ENCODE results near the gene ST3GAL4.

The ST3GAL4 gene

DNA sequence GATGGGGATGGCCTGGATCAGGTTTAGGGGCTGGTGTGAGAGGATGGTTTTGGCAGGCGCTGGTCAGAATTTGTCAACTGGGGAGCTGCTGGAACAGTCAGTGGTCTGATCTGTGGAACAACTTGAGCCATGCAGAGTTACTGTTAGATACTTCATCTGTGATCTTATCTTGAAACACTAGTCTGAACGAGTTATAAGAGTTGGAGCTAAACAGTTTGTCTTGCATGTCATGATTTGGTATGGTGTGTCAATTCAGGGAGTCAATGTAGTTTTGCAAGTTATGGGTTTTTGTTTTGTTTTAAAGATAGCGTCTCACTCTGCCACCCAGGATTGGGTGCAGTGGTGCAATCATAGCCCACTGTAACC, 54.1 kb downstream of the ST3GAL4 start:
- DNase-seq = no peak

DNA sequence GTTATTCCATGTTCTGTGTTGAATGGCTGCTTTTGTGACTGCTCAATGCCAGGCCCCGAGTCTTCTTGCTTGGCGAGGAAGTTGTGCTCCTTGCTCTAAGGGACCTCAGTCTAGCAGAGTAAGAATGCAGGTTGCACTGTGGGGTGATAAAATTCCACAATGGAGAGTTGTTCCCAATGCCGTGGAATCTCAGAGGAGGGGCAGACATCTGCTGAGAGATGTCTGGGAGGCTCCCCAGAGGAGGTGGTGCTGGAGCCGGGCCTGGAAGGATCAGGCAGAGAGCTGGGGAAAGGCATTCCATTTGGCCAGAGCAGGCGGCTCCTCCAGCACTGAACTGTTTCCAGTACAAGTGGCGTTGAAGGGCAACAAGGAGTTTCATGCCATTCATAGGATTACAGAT, 55.2 kb downstream of the ST3GAL4 start:
- DNase-seq = peak; percentile 23

DNA sequence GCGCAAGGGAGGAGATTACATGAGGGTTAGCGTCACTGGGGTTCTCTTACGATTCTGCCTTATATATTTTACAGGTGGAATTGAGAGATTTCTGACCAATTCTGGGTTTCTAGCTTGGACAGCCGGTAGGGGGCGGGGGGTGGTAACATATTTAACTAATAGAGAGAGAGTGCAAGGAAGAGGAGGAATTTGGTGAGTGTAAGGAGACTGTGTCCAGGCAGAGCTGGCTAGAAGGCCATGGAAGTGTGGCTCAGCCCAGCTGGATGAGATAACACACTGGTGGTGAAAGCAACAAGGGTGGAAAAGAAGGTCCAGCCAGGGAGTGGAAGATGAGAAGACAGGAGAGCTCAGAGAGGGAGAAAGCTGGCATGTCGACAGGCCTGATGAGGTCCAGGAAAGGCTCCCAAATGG, 56.5 kb downstream of the ST3GAL4 start:
- no peak for DNase-seq

- DNase-seq = no peak
These were observed 57.9 kb downstream of the ST3GAL4 start for GRCh38 chr11:126413426-126413825.

DNA sequence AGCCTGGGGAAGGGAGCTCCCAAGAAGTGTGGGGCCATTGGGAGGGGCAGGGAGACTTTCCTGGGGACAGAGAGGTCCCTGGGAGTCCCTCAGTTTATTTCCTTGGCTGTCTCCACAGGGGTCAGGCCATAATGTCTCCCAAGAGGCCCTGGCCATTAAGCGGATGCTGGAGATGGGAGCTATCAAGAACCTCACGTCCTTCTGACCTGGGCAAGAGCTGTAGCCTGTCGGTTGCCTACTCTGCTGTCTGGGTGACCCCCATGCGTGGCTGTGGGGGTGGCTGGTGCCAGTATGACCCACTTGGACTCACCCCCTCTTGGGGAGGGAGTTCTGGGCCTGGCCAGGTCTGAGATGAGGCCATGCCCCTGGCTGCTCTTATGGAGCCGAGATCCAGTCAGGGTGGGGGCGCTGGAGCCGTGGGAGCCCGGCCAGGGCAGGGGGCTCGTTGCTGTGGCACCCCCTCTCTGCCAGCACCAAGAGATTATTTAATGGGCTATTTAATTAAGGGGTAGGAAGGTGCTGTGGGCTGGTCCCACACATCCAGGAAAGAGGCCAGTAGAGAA, 58.4 kb downstream of the ST3GAL4 start:
- DNase-seq = no peak

- no peak for DNase-seq
These were observed 59.1 kb downstream of the ST3GAL4 start for GRCh38 chr11:126414615-126415014.

DNA sequence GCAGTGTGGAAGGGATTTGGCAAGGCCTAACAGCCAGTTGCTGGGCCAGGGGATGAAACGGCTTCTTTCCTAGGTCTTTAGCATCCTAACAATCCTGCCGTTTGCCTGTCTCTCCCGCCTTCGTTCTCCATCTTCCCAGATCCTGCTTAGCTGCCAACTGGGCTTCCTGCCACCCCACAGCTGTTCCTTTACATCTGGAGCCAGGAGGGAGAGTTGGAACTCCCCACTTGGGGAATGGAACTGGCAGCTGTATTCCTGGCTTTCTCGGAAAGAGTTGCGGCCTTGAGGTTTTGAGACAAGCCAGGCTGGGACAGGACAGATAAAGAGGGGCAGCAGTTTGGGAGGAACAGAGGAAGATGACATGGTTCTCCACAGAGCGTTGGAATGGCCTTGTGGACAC, 59.6 kb downstream of the ST3GAL4 start:
- peak; percentile 65 for DNase-seq

- DNase-seq = peak; percentile 39
These were observed 60.4 kb downstream of the ST3GAL4 start for GRCh38 chr11:126415669-126416420.

DNA sequence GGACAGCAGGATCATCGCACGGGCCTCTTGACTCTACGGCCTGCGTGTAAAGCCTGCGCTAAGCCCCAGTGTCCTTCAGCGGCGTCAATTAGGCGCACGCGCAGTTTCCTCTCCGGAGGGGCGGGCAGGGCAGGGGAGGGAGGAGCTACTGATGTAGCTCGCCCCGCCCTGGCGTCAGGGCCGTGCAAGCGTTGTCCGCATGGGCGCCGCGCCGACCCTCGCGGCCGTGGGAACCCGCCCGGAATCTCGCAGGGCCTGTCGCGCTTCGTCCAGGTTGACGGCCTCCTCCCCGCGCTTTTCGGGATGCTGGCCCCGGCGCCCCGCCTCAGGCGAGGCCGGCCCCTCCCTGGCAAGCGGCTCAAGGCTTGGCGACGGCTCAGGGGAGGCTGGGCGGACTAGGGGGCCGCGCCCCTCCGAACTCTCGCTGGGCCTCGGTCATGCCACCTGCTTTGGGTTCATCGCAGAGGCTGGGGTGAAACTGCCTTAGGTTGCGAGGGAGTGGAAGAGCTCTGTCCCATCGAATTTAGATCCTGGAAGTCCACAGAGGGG, 61.1 kb downstream of the ST3GAL4 start:
- DNase-seq = peak; percentile 85

GRCh38 chr11:126417091-126417862, 61.8 kb downstream of the ST3GAL4 start:
- no peak for DNase-seq

DNA sequence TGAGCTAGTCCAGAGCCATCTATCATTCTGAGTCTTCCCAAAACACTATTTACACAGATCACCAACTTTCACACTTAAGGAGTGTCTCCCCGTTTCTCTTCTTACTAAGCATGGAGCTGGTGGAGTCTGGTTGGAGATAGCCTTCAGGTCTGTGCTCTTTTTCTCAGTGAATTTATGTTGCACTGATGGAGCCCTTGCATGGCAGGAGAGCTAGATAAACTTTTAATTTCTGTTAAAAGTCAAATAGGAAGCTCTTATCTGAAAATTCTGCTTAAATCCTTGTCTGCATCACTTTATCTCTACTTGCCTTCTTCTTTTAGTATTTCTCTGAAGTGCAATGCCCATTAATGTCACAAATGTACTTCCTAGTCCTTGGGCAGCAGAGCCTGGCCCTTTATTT, 63.4 kb downstream of the ST3GAL4 start:
- DNase-seq = no peak

DNA sequence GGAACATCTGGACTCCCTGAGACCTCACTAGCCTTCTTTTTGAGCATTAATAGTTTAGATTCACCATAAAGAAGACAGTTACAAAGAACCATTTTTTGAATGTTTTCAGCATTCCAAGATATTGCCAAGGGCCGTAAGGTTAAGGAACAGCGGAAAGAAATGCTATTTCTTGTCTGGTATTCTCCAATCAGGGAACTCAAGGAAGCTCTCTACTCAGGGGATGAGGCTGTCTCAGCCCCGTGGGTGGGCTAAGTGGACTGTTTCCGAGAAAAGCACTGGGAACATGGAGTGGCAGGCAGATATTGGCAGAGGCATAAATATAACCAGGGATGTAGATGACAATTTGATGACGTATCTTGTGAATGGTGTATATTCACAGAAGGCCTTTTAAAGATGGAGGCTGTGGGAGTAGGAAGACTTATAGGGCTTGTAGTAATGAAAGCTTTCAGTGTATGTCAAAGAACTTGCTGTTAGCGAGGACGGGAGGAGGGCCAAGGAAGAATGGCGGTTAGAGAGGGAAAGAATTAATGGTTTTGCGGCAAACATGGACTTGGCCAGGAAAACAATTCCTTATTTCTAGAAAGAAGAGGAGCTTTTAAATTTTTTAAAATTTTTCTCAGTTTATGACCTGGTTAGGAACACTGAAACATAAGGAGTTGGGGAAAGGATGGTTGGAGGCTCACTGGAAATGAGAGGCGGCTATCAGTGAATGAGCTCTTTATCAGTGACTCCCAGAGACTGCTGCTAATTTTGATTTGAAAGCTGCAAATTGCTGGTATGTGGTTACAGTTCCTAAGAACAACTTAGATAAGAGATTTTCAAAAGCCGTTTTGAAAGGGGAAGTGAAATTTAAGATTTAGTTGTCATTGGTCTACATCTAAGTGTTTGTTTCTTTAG, 64.6 kb downstream of the ST3GAL4 start:
- DNase-seq = peak; percentile 59

DNA sequence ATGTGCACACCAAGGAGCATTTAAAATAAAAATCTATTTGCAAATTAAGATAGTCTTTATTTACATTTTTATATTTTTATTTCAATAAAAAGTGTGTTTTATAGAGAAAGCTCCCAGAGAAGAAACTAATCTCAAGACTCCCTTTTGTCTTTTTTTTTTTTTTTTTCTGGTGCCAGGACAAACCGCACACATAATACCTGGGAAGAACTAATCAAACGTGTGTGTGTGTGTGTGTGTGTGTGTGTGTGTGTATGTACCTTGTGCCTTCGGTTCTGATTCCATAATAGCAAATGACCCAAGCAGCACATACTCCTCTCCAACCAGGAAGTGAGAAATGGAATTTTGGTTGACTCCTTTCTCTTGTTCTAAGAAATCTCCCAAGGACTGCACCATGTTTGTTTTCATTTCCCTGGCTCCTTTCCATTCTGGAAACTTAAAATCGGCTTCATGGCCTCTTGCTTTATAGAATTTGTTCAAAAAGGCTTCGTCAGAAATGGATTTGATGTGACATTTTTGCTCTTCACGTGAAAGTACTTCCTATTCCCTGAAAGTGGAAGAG, 65.3 kb downstream of the ST3GAL4 start:
- no peak for DNase-seq

DNA sequence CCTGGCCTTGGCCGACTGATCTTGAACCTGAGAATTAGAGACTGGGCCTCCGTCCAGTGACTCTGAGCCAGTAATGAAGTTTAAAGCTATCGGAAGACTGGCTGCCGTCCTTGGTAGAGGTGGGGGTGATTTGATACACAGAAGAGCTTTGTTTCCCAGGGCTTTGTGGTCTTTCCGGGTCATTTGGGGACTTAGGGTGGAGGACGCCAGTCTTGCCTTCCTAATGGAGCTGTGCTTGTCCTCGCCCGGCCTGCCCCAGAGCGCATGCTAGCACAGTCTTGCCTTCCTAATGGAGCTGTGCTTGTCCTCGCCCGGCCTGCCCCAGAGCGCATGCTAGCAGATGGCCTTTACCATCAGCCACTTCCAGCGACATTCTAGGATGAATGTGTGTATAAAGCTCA, 65.8 kb downstream of the ST3GAL4 start:
- no peak for DNase-seq

DNA sequence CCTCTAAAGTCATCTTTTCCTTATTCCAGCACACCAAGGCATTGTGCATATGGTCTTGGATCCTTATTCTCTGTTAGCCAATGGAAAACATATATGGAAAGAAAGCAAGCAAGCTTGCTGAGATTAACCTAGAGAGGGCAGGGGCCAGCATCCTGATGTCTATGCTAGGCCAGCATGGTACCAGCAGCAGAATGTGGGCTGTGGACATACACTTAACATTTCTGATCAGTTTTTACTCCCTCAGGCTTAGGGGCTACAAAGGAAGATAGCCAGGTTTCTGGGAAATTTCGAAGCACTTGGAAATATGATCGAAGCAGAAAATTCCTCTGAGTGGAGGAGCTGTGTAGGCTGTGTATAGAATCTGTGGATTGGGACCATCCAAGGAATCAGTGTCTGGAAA, 67.0 kb downstream of the ST3GAL4 start:
- DNase-seq = no peak

DNA sequence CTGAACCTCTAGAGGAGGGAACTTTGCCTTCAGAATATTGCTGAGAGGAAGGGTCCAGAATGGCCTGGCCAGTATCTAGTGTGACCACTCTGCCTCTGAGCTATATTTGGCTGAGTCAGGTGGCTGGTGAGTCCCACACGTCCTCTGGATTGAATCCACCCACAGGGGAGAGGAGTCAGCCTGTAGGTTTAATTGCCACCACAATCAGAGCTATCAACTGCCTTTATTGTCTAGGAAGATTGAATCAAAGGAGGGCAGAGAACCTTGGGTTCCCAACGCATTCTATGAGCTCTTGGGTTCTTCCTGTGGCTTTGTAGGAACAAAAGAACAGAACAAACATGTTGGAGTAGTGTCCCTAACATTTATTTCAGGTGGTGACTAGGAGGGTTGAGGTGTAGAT, 67.7 kb downstream of the ST3GAL4 start:
- DNase-seq = no peak

- no peak for DNase-seq
These were observed 68.3 kb downstream of the ST3GAL4 start for GRCh38 chr11:126423743-126424142.

GRCh38 chr11:126424471-126425039, 69.1 kb downstream of the ST3GAL4 start:
- DNase-seq = no peak

GRCh38 chr11:126426106-126426505, 70.6 kb downstream of the ST3GAL4 start:
- DNase-seq = no peak

GRCh38 chr11:126426820-126427749, 71.6 kb downstream of the ST3GAL4 start:
- DNase-seq = no peak

Data from fibroblast of skin of abdomen (primary cell).